Stomach (tissue), 8 donors: ENCODE measurements around the gene ODF2L. TPM values are rescaled to one million over a fixed set of nuclear protein-coding genes. Genes with fewer than 3 reads are reported as not detected.

Experiments
- polyA plus RNA-seq, 3 donors: library from polyadenylated mRNA; stranded (reverse); fragments of 200-250 nt; gene quantifications; one replicate each; pipeline ENCODE4 v1.2.3, GENCODE V29; 2013
- small RNA-seq, 4 donors: library from RNA; depleted of rRNA; stranded (forward); fragments of <200 nt; gene quantifications; one replicate each; pipeline ENCODE3, GENCODE V24; 2016
- total RNA-seq, 5 donors: library from RNA; depleted of rRNA; stranded (reverse); fragments of >200 nt; gene quantifications; one replicate each; pipeline versions ENCODE4 v1.1.0 to v1.2.3, GENCODE V29; 2014 to 2016
- donor health status: healthy with polysubstance abuse.
- donor health status: Bipolar disorder and iron deficiency.
- donor health status: healthy.

The ODF2L gene
- total and polyA plus RNA-seq, 8 donors, result 6.0 to 159 (median 49.2) TPM

Small RNA genes lying within 50 kb of the gene (small RNA-seq; reads per million reads assigned to genes)
- gene MIR7856, result 0 reads per million in 4 donors

Other genes with a start within 250 kb of the ODF2L start
- 1 to 10 TPM in 2 of 5 donors, under 1 TPM in 2, not detected in 1; under 0.01 to 2.4 (median 1.3) TPM for gene COL24A1, start 239.6 kb downstream of the ODF2L start, total RNA-seq
- gene COL24A1, start 239.6 kb downstream of the ODF2L start, polyA plus RNA-seq, result under 1 TPM in 2 of 3 donors, not detected in 1; 0.06 to 0.10 TPM
- gene CLCA2, start 27.8 kb upstream of the ODF2L start, total RNA-seq, result 1 to 10 TPM in 1 of 5 donors, not detected in 4; 4.1 TPM
- gene CLCA2, start 27.8 kb upstream of the ODF2L start, polyA plus RNA-seq, result 10 to 100 TPM in 1 of 3 donors, not detected in 2; 34.8 TPM
- 10 to 100 TPM in 2 of 5 donors, not detected in 3; 25.9 to 89.8 TPM for gene CLCA1, start 72.6 kb upstream of the ODF2L start, total RNA-seq
- under 1 TPM in 2 of 3 donors, not detected in 1; 0.12 to 0.15 TPM for gene CLCA1, start 72.6 kb upstream of the ODF2L start, polyA plus RNA-seq
- gene CLCA4, start 150.8 kb upstream of the ODF2L start, total RNA-seq, result 1 to 10 TPM in 1 of 5 donors, not detected in 4; 1.1 TPM
- gene CLCA4, start 150.8 kb upstream of the ODF2L start, polyA plus RNA-seq, result 100 to 1,000 TPM in 1 of 3 donors, under 1 TPM in 1, not detected in 1; 0.46 to 142 TPM